ENCODE measurements around the gene SOCS3. TPM values are rescaled to one million over a fixed set of nuclear protein-coding genes. Genes with fewer than 3 reads are reported as not detected.

SOCS3 gene
- total and polyA plus RNA-seq, 10 of the 15 experiments (the other 5 are each of a cell fraction or from before 2014, with no cell fraction given) = 0.05 to 3.9 (median 1.0) TPM

DNA sequence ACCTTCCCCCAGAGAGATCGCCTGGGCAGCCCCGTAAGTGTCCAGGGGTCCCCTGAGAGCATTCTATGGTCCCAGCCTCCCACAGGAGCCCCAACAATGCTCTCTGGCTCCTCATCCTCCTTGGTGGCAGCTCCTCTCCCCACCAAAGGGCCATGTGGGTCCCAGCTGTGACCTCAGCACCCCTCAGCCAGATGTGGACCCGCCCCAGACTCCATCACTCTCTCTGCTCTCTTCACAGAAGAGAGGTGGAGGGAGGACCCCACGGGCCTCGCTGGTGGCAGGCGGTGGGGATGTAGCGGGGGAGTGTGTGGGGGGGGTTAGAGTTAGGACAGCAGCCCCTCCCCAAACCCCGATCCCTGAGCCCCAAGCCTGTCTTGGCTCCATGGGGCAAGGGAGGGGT lies 41.0 kb downstream of the SOCS3 start:
- ChIA-PET SMC1A (ENCODE audit: uncharacterized antibody, unreplicated experiment) (interaction anchor here (1.5 to 7.6 kb wide), 2 partner anchors 18 to 37 kb away, joined by 4 to 91 read pairs; no protein-coding TSS in a partner anchor), CTCF (interaction anchor here (0.6 to 5.6 kb wide), 3 partner anchors 17 to 103 kb away, joined by 3 to 30 read pairs (median 5); no protein-coding TSS in a partner anchor), POLR2A (interaction anchor here (3.5 kb wide), 1 partner anchor 17 kb away, joined by 17 read pairs; no protein-coding TSS in a partner anchor), RAD21 (ENCODE audit: unreplicated experiment) (interaction anchor here (1.0 to 5.7 kb wide), 2 partner anchors 18 to 38 kb away, joined by 4 to 81 read pairs; no protein-coding TSS in a partner anchor)
- TF ChIP-seq BHLHE40 (IDR thresholded peaks at IDR 0.05; ENCODE audit: borderline replicate concordance in 1 of 2, low read depth in 2 of 2, low read length in 1 of 2) = no peak
- H3K36me3 ChIP-seq (ENCODE audit: control insufficient read depth in 2 of 2, insufficient read depth in 2 of 2, low read length in 1 of 2) = no peaks in the 10 kb centered on the region
- no peak overlapping the region for H3K4me3 ChIP-seq
- intact Hi-C loops (cut with micrococcal nuclease; ENCODE audit: unreplicated experiment) = no loop called here
- BruUV-seq (replicated peaks) = no TSS peak
- H2AFZ ChIP-seq (ENCODE audit: control insufficient read depth, low read depth, low read length) = no peak overlapping the region
- no peaks in the 10 kb centered on the region for H4K20me1 ChIP-seq (ENCODE audit: control insufficient read depth, insufficient read depth)
- no peak overlapping the region for H3K9ac ChIP-seq (ENCODE audit: control insufficient read depth, insufficient read depth, low read length)
- no peaks in the 10 kb centered on the region for H3K79me2 ChIP-seq (ENCODE audit: control insufficient read depth, insufficient read depth, low read length)
- H3K9me3 ChIP-seq (replicated peaks; ENCODE audit: control insufficient read depth, insufficient read depth, low read length) = no peaks in the 10 kb centered on the region
- H3K27me3 ChIP-seq (replicated peaks in 1 of 2; ENCODE audit: control insufficient read depth in 2 of 2, insufficient read depth in 2 of 2, low read length in 1 of 2) = no peaks in the 10 kb centered on the region
- in situ Hi-C loops (cut with MboI) = no loop called here
- no peak overlapping the region for H3K4me2 ChIP-seq (ENCODE audit: control insufficient read depth, insufficient read depth)
- 59% methylated on average over 4 of the region's 8 CpGs for WGBS (ENCODE audit: insufficient coverage, insufficient replicate concordance, low lambda C conversion rate, missing lambda C conversion rate)
- ATAC-seq (no peak), DNase-seq (ENCODE audit: low read depth, low spot score) (no peak), FAIRE-seq (no peak)
- H3K4me1 ChIP-seq (ENCODE audit: control insufficient read depth, insufficient read depth, low read length) = peaks cover 42% of the 10 kb centered on the region
- no peak overlapping the region for H3K27ac ChIP-seq (ENCODE audit: control insufficient read depth, insufficient read depth)

DNA sequence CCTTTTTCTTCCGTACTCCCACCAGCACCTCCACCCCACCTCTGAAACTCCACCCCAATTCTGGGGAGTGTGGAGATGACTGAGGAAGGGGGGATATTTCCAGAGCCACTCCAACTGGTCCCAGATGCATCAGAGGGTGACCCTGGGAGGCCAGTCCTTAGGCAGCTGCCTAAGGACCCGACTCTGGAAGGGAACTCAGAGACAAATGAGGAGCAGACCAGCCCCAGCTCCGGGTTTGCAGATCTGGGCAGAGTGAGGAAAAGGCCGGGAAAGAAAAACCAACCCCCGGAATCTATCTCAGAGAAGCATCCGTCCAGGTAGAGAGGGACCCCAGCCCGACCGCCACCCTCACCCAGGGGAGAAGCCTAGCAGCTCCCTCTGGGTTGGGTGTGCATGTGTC lies 41.5 kb downstream of the SOCS3 start:
- CTCF ChIA-PET = interaction anchor here (0.6 to 5.6 kb wide), 4 partner anchors 18 to 104 kb away, joined by 3 to 30 read pairs (median 4); no protein-coding TSS in a partner anchor
- H2AFZ ChIP-seq (ENCODE audit: control insufficient read depth, low read depth, low read length) = no peak overlapping the region
- BruUV-seq (replicated peaks) = no TSS peak

More for the DNA sequence above, 41.5 kb downstream of the SOCS3 start:
- Histone ChIP-seq H3K79me2 (ENCODE audit: control insufficient read depth, insufficient read depth, low read length) (no peaks in the 10 kb centered on the region), H4K20me1 (ENCODE audit: control insufficient read depth, insufficient read depth) (no peaks in the 10 kb centered on the region), H3K27me3 (replicated peaks in 1 of 2; ENCODE audit: control insufficient read depth in 2 of 2, insufficient read depth in 2 of 2, low read length in 1 of 2) (no peaks in the 10 kb centered on the region; a peak in 1 of 4 replicates), H3K27ac (ENCODE audit: control insufficient read depth, insufficient read depth) (no peak overlapping the region), H3K9ac (ENCODE audit: control insufficient read depth, insufficient read depth, low read length) (no peak overlapping the region), H3K4me1 (ENCODE audit: control insufficient read depth, insufficient read depth, low read length) (peaks cover 42% of the 10 kb centered on the region), H3K36me3 (ENCODE audit: control insufficient read depth in 2 of 2, insufficient read depth in 2 of 2, low read length in 1 of 2) (no peaks in the 10 kb centered on the region), H3K4me2 (ENCODE audit: control insufficient read depth, insufficient read depth) (no peak overlapping the region), H3K4me3 (no peak overlapping the region), H3K9me3 (replicated peaks; ENCODE audit: control insufficient read depth, insufficient read depth, low read length) (no peaks in the 10 kb centered on the region)
- ChIA-PET POLR2A (interaction anchor here (1.4 to 3.5 kb wide), 2 partner anchors 17 to 21 kb away, joined by 5 to 17 read pairs; no protein-coding TSS in a partner anchor), SMC1A (ENCODE audit: uncharacterized antibody, unreplicated experiment) (interaction anchor here (0.8 to 7.6 kb wide), 4 partner anchors 8 to 43 kb away, joined by 3 to 91 read pairs (median 4); no protein-coding TSS in a partner anchor), RAD21 (ENCODE audit: unreplicated experiment) (interaction anchor here (1.0 to 5.7 kb wide), 4 partner anchors 10 to 38 kb away, joined by 3 to 81 read pairs (median 18); no protein-coding TSS in a partner anchor)
- in situ Hi-C loops (cut with MboI) (no loop called here), intact Hi-C loops (cut with micrococcal nuclease; ENCODE audit: unreplicated experiment) (no loop called here)
- no peak for ATAC-seq
- no peak for DNase-seq (ENCODE audit: low read depth, low spot score)
- no peak for FAIRE-seq
- 53% methylated on average over 8 of the region's 8 CpGs for WGBS (ENCODE audit: insufficient coverage, insufficient replicate concordance, low lambda C conversion rate, missing lambda C conversion rate)
- no peak for TF ChIP-seq KDM1A (IDR thresholded peaks at IDR 0.05; ENCODE audit: borderline replicate concordance)
- no peak for TF ChIP-seq RB1 (IDR thresholded peaks at IDR 0.05; ENCODE audit: borderline replicate concordance)
- no peak for TF ChIP-seq RAD21 (IDR thresholded peaks at IDR 0.05; ENCODE audit: insufficient read depth, low read depth, low read length)
- no peak for TF ChIP-seq SUPT20H (IDR thresholded peaks at IDR 0.05; ENCODE audit: borderline replicate concordance, control insufficient read depth, low read depth, low read length)
- TF ChIP-seq, protein P1, sequence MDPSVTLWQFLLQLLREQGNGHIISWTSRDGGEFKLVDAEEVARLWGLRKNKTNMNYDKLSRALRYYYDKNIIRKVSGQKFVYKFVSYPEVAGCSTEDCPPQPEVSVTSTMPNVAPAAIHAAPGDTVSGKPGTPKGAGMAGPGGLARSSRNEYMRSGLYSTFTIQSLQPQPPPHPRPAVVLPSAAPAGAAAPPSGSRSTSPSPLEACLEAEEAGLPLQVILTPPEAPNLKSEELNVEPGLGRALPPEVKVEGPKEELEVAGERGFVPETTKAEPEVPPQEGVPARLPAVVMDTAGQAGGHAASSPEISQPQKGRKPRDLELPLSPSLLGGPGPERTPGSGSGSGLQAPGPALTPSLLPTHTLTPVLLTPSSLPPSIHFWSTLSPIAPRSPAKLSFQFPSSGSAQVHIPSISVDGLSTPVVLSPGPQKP (IDR thresholded peaks at IDR 0.05; ENCODE audit: low read depth, low read length) = no peak
- TF ChIP-seq, protein P2, sequence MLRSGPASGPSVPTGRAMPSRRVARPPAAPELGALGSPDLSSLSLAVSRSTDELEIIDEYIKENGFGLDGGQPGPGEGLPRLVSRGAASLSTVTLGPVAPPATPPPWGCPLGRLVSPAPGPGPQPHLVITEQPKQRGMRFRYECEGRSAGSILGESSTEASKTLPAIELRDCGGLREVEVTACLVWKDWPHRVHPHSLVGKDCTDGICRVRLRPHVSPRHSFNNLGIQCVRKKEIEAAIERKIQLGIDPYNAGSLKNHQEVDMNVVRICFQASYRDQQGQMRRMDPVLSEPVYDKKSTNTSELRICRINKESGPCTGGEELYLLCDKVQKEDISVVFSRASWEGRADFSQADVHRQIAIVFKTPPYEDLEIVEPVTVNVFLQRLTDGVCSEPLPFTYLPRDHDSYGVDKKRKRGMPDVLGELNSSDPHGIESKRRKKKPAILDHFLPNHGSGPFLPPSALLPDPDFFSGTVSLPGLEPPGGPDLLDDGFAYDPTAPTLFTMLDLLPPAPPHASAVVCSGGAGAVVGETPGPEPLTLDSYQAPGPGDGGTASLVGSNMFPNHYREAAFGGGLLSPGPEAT (IDR thresholded peaks at IDR 0.05; ENCODE audit: low read depth) = no peak
